ENCODE results near the gene SRM. TPM values are rescaled to one million over a fixed set of nuclear protein-coding genes. Genes with fewer than 3 reads are reported as not detected.

The SRM gene
- total and polyA plus RNA-seq, 2 of the 13 experiments (the other 11 are each of a cell fraction or from before 2014, with no cell fraction given): 27.9 to 31.8 TPM

DNA sequence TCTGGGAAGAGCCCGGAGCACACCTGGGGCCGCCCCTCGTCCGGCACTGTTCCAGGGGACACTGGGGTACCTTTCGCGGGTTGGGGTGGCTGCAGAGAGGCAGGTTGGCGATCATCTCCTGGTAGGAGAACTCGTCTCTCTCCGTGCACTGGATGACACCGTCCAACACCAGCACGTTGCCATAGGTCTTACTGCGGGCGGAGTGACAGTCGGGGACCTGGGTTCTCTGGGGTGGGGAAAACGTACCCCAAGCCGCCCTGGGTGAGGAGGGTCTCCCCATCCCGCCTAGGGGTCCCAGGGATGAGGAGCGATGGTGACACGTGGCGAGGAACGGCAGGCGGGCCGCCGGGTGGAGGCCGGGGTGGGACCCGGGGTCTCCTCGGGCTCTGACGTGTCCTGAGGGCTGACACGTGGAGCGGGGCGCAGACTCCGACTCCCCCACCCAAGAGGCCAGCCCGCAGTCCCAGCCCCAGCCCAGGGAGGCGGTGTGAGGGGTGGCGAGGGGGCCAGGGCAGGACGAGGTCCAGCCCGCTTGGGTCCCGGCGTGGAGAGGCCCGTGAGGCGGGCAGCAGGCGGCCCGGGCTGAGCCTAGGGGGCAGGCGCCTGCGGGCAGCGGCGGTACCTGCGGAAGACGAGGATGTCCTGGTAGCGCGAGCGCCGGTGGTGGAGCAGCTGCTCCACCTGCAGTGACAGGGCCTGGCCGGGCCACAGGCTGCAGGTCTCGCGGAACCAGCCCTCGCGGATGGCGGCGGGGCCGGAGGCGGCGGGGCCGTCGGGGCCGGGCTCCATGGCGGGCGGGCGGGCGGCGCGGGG lies 457 bp downstream of the SRM start (continued):
- 0 out of 2 replicates have a peak, but pooled peaks have one; percentile 27 for TF ChIP-seq NFKB2 (CRISPR knock-in tag; IDR thresholded peaks at IDR 0.05; ENCODE audit: borderline replicate concordance)
- TF ChIP-seq, protein P1, sequence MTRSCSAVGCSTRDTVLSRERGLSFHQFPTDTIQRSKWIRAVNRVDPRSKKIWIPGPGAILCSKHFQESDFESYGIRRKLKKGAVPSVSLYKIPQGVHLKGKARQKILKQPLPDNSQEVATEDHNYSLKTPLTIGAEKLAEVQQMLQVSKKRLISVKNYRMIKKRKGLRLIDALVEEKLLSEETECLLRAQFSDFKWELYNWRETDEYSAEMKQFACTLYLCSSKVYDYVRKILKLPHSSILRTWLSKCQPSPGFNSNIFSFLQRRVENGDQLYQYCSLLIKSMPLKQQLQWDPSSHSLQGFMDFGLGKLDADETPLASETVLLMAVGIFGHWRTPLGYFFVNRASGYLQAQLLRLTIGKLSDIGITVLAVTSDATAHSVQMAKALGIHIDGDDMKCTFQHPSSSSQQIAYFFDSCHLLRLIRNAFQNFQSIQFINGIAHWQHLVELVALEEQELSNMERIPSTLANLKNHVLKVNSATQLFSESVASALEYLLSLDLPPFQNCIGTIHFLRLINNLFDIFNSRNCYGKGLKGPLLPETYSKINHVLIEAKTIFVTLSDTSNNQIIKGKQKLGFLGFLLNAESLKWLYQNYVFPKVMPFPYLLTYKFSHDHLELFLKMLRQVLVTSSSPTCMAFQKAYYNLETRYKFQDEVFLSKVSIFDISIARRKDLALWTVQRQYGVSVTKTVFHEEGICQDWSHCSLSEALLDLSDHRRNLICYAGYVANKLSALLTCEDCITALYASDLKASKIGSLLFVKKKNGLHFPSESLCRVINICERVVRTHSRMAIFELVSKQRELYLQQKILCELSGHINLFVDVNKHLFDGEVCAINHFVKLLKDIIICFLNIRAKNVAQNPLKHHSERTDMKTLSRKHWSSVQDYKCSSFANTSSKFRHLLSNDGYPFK (CRISPR knock-in tag; IDR thresholded peaks at IDR 0.05; ENCODE audit: borderline replicate concordance): peak; percentile 61; the same call in 1 of the 2 replicates
- TF ChIP-seq KDM3A (CRISPR knock-in tag; IDR thresholded peaks at IDR 0.05; ENCODE audit: low read depth): no peak
- no peak for TF ChIP-seq ZSCAN21 (CRISPR knock-in tag; IDR thresholded peaks at IDR 0.05; ENCODE audit: borderline replicate concordance)
- no peak for TF ChIP-seq BRD4 (CRISPR knock-in tag; IDR thresholded peaks at IDR 0.05)
- peak; percentile 19; the same call in 1 of the 2 replicates for TF ChIP-seq ISL2 (CRISPR knock-in tag; IDR thresholded peaks at IDR 0.05)
- TF ChIP-seq, protein P2, sequence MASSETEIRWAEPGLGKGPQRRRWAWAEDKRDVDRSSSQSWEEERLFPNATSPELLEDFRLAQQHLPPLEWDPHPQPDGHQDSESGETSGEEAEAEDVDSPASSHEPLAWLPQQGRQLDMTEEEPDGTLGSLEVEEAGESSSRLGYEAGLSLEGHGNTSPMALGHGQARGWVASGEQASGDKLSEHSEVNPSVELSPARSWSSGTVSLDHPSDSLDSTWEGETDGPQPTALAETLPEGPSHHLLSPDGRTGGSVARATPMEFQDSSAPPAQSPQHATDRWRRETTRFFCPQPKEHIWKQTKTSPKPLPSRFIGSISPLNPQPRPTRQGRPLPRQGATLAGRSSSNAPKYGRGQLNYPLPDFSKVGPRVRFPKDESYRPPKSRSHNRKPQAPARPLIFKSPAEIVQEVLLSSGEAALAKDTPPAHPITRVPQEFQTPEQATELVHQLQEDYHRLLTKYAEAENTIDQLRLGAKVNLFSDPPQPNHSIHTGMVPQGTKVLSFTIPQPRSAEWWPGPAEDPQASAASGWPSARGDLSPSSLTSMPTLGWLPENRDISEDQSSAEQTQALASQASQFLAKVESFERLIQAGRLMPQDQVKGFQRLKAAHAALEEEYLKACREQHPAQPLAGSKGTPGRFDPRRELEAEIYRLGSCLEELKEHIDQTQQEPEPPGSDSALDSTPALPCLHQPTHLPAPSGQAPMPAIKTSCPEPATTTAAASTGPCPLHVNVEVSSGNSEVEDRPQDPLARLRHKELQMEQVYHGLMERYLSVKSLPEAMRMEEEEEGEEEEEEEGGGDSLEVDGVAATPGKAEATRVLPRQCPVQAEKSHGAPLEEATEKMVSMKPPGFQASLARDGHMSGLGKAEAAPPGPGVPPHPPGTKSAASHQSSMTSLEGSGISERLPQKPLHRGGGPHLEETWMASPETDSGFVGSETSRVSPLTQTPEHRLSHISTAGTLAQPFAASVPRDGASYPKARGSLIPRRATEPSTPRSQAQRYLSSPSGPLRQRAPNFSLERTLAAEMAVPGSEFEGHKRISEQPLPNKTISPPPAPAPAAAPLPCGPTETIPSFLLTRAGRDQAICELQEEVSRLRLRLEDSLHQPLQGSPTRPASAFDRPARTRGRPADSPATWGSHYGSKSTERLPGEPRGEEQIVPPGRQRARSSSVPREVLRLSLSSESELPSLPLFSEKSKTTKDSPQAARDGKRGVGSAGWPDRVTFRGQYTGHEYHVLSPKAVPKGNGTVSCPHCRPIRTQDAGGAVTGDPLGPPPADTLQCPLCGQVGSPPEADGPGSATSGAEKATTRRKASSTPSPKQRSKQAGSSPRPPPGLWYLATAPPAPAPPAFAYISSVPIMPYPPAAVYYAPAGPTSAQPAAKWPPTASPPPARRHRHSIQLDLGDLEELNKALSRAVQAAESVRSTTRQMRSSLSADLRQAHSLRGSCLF (CRISPR knock-in tag; IDR thresholded peaks at IDR 0.05; ENCODE audit: borderline replicate concordance): no peak; the same call in 1 of the 2 replicates
- peak; percentile 37; the same call in 1 of the 2 replicates for TF ChIP-seq HDAC2 (CRISPR knock-in tag; IDR thresholded peaks at IDR 0.05)
- TF ChIP-seq ZNF501 (CRISPR knock-in tag; IDR thresholded peaks at IDR 0.05): 0 out of 2 replicates have a peak, but pooled peaks have one; percentile 32
- TF ChIP-seq HNRNPL (IDR thresholded peaks at IDR 0.05; ENCODE audit: low read depth, low read length): no peak
- TF ChIP-seq, protein P3, sequence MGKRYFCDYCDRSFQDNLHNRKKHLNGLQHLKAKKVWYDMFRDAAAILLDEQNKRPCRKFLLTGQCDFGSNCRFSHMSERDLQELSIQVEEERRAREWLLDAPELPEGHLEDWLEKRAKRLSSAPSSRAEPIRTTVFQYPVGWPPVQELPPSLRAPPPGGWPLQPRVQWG (CRISPR knock-in tag; IDR thresholded peaks at IDR 0.05; ENCODE audit: borderline replicate concordance, low read depth): no peak
- 0 out of 2 replicates have a peak, but pooled peaks have one; percentile 19 for TF ChIP-seq NPAS2 (CRISPR knock-in tag; IDR thresholded peaks at IDR 0.05; ENCODE audit: borderline replicate concordance)
- TF ChIP-seq ZNF367 (CRISPR knock-in tag; IDR thresholded peaks at IDR 0.05; ENCODE audit: borderline replicate concordance): no peak
- TF ChIP-seq, protein P4, sequence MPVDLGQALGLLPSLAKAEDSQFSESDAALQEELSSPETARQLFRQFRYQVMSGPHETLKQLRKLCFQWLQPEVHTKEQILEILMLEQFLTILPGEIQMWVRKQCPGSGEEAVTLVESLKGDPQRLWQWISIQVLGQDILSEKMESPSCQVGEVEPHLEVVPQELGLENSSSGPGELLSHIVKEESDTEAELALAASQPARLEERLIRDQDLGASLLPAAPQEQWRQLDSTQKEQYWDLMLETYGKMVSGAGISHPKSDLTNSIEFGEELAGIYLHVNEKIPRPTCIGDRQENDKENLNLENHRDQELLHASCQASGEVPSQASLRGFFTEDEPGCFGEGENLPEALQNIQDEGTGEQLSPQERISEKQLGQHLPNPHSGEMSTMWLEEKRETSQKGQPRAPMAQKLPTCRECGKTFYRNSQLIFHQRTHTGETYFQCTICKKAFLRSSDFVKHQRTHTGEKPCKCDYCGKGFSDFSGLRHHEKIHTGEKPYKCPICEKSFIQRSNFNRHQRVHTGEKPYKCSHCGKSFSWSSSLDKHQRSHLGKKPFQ (CRISPR knock-in tag; IDR thresholded peaks at IDR 0.05; ENCODE audit: insufficient replicate concordance): no peak
- TF ChIP-seq ZFY (CRISPR knock-in tag; IDR thresholded peaks at IDR 0.05): peak; percentile 71
